Esophagus muscularis mucosa (tissue), 4 donors: ENCODE measurements around the gene ITPR3. TPM values are rescaled to one million over a fixed set of nuclear protein-coding genes. Genes with fewer than 3 reads are reported as not detected.

Source experiments
- DNase-seq: peaks from one replicate; pipeline ENCODE4 v3.0.0-alpha.2; 2017; ENCODE audit errors: extremely low spot score
- H3K27ac ChIP-seq, 4 donors: fragments of 200-600 bp; sonication (generic); replicated peaks in 1 of 4; 1 replicate in 3 of 4; 2 replicates in 1 of 4; pipeline ENCODE4 v1.5.1; 2016 to 2019; ENCODE audit warnings: mild to moderate bottlenecking in 1 of 4
- H3K27me3 ChIP-seq, 4 donors: fragments of 200-600 bp; sonication (generic); one replicate each; pipeline versions ENCODE4 v1.5.1 to v1.6.0; 2016 to 2019
- H3K36me3 ChIP-seq, 4 donors: fragments of 200-600 bp; sonication (generic); one replicate each; pipeline ENCODE4 v1.5.1; 2016 to 2019
- H3K4me1 ChIP-seq, 4 donors: fragments of 200-600 bp; sonication (generic); one replicate each; pipeline ENCODE4 v1.5.1; 2016 to 2019
- H3K4me3 ChIP-seq, 4 donors: fragments of 200-600 bp; sonication (generic); 1 replicate in 2 of 4; 2 replicates in 2 of 4; pipeline ENCODE4 v1.5.1; 2016 to 2019; ENCODE audit warnings: mild to moderate bottlenecking in 4 of 4, moderate library complexity in 1 of 4
- H3K9me3 ChIP-seq, 4 donors: fragments of 200-600 bp; sonication (generic); 1 replicate in 3 of 4; 2 replicates in 1 of 4; pipeline ENCODE4 v1.5.1; 2016 to 2019
- EP300 ChIP-seq: sonication (generic); formaldehyde crosslinking; IDR thresholded peaks from one replicate; pipeline ENCODE4 v1.6.1; 2017; ENCODE audit warnings: antibody characterized with exemption
- POLR2A ChIP-seq: fragments of 450-650 bp; IDR thresholded peaks from one replicate; pipeline ENCODE4 v1.6.1; 2017; ENCODE audit warnings: antibody characterized with exemption, moderate library complexity, mild to moderate bottlenecking, low read depth
- POLR2AphosphoS5 ChIP-seq, 2 donors: sonication (generic); formaldehyde crosslinking; IDR thresholded peaks; one replicate each; pipeline ENCODE4 v1.6.1; 2017; ENCODE audit warnings: antibody characterized with exemption in 2 of 2
- WGBS: methylation state at CpG from one replicate; pipeline ENCODE4 v1.1.5; 2018; 5-methylcytosine and 5-hydroxymethylcytosine counted together
- intact Hi-C: fragments of 100-400 bp; cut with DNase I; formaldehyde crosslinking; loops from one replicate; pipeline ENCODE4 v1.15.1; 2023
- total RNA-seq, 4 donors: library from RNA; depleted of rRNA; stranded (reverse); fragments of >200 nt; gene quantifications; one replicate each; pipeline versions ENCODE4 v1.1.0 to v1.2.1, GENCODE V29; 2016
- TF ChIP-seq, protein P1 (sequence below), 3 experiments: fragments of 200-600 bp in 2 of 3; fragments of 450-650 bp in 1 of 3; sonication (generic) in 2 of 3; IDR thresholded peaks; one replicate each; pipeline ENCODE4 v1.5.1; 2017 to 2019; ENCODE audit warnings: antibody characterized with exemption in 3 of 3, mild to moderate bottlenecking in 2 of 3, moderate library complexity in 1 of 3

ITPR3 gene
- total RNA-seq, 4 donors from 2014 or later = 12.1 to 24.9 (median 20.5) TPM

DNA sequence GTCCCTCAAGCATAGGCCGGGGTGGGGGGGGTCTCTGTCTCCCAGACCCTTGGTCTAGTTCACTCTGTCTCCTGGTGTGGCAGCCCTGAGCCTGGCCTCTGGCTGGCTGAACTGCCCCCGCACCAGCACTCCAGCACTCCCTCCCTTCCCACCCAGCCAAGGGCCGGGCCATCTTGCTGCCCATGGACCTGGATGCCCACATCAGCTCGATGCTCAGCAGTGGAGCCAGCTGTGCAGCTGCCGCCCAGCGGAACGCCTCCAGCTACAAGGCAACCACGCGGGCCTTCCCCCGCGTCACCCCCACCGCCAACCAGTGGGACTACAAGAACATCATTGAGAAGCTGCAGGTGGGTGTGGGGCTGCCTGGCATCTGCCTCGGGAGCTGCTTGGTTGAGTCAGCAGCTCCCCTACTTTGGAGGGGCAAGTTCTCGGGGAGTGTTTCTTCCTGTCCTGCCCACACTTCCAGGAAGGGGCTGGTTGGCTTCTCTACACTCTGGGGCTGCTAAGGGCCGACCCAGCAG, 62.0 kb downstream of the ITPR3 start:
- TF ChIP-seq, protein P1, sequence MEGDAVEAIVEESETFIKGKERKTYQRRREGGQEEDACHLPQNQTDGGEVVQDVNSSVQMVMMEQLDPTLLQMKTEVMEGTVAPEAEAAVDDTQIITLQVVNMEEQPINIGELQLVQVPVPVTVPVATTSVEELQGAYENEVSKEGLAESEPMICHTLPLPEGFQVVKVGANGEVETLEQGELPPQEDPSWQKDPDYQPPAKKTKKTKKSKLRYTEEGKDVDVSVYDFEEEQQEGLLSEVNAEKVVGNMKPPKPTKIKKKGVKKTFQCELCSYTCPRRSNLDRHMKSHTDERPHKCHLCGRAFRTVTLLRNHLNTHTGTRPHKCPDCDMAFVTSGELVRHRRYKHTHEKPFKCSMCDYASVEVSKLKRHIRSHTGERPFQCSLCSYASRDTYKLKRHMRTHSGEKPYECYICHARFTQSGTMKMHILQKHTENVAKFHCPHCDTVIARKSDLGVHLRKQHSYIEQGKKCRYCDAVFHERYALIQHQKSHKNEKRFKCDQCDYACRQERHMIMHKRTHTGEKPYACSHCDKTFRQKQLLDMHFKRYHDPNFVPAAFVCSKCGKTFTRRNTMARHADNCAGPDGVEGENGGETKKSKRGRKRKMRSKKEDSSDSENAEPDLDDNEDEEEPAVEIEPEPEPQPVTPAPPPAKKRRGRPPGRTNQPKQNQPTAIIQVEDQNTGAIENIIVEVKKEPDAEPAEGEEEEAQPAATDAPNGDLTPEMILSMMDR (IDR thresholded peaks at IDR 0.05) = no peak
- TF ChIP-seq EP300 (no peak), POLR2A (no peak), POLR2AphosphoS5 (IDR thresholded peaks at IDR 0.05) (no peak)
- Histone ChIP-seq H3K27me3 (peaks cover 0 to 23% (median 1%) of the 10 kb centered on the region in 4 donors), H3K36me3 (peaks cover 8 to 97% (median 88%) of the 10 kb centered on the region in 4 donors), H3K4me3 (no peak overlapping the region), H3K9me3 (no peaks in the 10 kb centered on the region), H3K4me1 (peaks cover 0 to 6% (median 0%) of the 10 kb centered on the region in 4 donors), H3K27ac (no peak overlapping the region)
- intact Hi-C loops = no loop called here
- DNase-seq = no peak
- 60% methylated on average over 6 of the region's 15 CpGs for WGBS

DNA sequence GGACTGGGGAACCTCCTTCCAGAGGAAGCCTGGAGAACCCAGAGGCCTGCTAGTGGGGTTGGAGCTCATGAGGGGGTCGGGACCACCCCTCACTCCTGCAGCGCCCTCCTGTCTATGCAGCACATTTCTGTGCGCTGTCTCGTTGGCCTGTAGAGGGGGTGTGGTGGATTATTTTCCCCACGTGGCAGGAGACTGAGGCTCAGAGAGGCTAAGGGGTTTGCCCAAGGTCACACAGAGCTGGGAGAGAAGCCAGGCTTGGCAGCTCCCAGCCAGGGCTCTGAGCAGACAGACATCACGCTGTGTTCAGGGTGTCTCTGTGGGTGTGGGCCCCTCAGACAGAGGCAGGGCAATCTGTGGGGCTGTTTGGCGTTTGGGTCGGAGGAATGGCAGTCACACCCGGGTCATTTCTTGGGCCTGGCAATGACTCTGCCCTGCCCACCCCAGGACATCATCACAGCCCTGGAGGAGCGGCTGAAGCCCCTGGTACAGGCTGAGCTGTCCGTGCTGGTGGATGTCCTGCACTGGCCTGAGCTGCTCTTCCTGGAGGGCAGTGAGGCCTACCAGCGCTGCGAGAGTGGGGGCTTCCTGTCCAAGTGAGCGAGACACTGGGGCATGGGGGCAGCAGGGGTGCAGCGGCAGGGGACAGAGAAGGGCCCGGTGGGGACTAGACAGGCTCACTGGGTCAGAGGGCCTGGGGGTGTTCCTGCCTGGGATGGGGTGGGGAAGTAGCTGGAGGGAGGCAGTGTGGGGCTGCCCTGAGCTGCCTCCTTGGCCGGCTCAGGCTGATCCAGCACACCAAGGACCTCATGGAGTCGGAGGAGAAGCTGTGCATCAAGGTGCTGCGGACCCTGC, 62.7 kb downstream of the ITPR3 start:
- peaks cover 0 to 6% (median 0%) of the 10 kb centered on the region in 4 donors for H3K4me1 ChIP-seq
- intact Hi-C loops = no loop called here
- H3K27ac ChIP-seq = no peak overlapping the region
- H3K27me3 ChIP-seq = peaks cover 0 to 16% (median 1%) of the 10 kb centered on the region in 4 donors
- DNase-seq = no peak
- TF ChIP-seq EP300 = no peak
- no peak for TF ChIP-seq POLR2A
- TF ChIP-seq, protein P1 (IDR thresholded peaks at IDR 0.05) = no peak
- no peak for TF ChIP-seq POLR2AphosphoS5 (IDR thresholded peaks at IDR 0.05)
- H3K9me3 ChIP-seq = no peaks in the 10 kb centered on the region
- no peak overlapping the region for H3K4me3 ChIP-seq
- WGBS = 93% methylated on average over 8 of the region's 19 CpGs
- peaks cover 4 to 97% (median 88%) of the 10 kb centered on the region in 4 donors for H3K36me3 ChIP-seq

DNA sequence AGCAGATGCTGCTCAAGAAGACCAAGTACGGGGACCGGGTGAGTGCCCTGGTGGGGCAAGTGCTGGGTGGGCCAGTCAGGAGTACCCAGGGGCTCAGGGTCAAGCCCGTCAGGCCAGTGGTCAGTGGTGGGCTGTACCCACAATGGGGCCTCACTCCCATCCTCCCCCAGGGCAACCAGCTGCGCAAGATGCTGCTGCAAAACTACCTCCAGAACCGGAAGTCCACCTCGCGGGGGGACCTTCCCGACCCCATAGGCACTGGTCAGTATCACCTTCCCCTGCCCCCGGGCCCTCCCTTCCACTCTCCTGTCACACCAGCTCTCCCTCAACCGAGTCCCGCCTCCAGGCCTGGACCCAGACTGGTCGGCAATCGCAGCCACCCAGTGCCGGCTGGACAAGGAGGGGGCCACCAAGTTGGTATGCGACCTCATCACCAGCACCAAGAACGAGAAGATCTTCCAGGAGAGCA, 63.3 kb downstream of the ITPR3 start:
- no peak overlapping the region for H3K27ac ChIP-seq
- peaks cover 0 to 9% (median 1%) of the 10 kb centered on the region in 4 donors for H3K27me3 ChIP-seq
- TF ChIP-seq EP300 = no peak
- TF ChIP-seq POLR2A = no peak
- TF ChIP-seq, protein P1 (IDR thresholded peaks at IDR 0.05) = no peak
- no peak for TF ChIP-seq POLR2AphosphoS5 (IDR thresholded peaks at IDR 0.05)
- intact Hi-C loops = no loop called here
- H3K4me1 ChIP-seq = peaks cover 0 to 6% (median 0%) of the 10 kb centered on the region in 4 donors
- peaks cover 4 to 97% (median 89%) of the 10 kb centered on the region in 4 donors for H3K36me3 ChIP-seq
- H3K9me3 ChIP-seq = no peaks in the 10 kb centered on the region
- 96% methylated on average over 15 of the region's 16 CpGs for WGBS
- no peak overlapping the region for H3K4me3 ChIP-seq
- no peak for DNase-seq

DNA sequence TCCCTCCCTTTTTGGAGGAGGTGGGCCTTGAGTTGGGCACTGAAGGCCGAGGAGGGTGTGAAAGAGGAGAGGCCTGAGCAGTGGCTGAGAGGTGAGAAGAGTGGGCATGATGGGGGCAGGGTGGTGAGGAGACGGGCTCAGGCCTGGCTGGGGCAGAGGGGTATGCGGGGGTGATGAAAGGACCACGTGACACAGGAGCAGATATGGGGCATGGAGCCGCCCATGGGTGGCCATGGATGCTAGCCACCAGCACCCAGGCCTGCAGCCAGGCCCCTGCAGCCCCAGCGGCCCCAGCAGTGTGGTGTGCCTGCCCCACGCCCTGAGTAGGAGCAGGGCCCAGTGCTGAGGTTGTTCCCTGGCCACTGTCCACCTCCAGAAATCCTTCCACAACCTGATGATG, 63.9 kb downstream of the ITPR3 start:
- Histone ChIP-seq H3K4me1 (peaks cover 0 to 6% (median 0%) of the 10 kb centered on the region in 4 donors), H3K9me3 (no peaks in the 10 kb centered on the region), H3K36me3 (peaks cover 4 to 97% (median 87%) of the 10 kb centered on the region in 4 donors), H3K4me3 (no peak overlapping the region), H3K27me3 (peaks cover 0 to 5% (median 1%) of the 10 kb centered on the region in 4 donors), H3K27ac (no peak overlapping the region)
- intact Hi-C loops = no loop called here
- no peak for DNase-seq
- 96% methylated on average over 5 of the region's 7 CpGs for WGBS
- TF ChIP-seq, protein P1 (IDR thresholded peaks at IDR 0.05) = no peak
- no peak for TF ChIP-seq EP300
- no peak for TF ChIP-seq POLR2AphosphoS5 (IDR thresholded peaks at IDR 0.05)
- TF ChIP-seq POLR2A = no peak
